Activated B cell treated with CpG ODN at 0.5 μM for 24 hours (primary cell): ENCODE data around the gene PWWP2B. TPM values are rescaled to one million over a fixed set of nuclear protein-coding genes. Genes with fewer than 3 reads are reported as not detected.
"Not testable (repeated sequence)": the region's sequence is repeated elsewhere in the genome, so short reads cannot be mapped to it uniquely, and the experiment has no call there.

Source experiments
- ATAC-seq: fragments of 200-7000 bp; cut with Tn5 transposase; one replicate; pipeline ENCODE4 v1.10.0; 2021; ENCODE audit warnings: low read depth, mild to moderate bottlenecking, moderate library complexity
- CTCF ChIA-PET: fragments of 350-600 bp; sonication (Branson Sonifier 250); formaldehyde crosslinking; loops from one replicate; lab custom pipeline; 2021; ENCODE audit warnings: antibody characterized with exemption; lab: Charles Lee
- POLR2A ChIA-PET: fragments of 350-600 bp; sonication (Branson Sonifier 250); formaldehyde crosslinking; loops from one replicate; lab custom pipeline; 2021; ENCODE audit warnings: antibody characterized with exemption; lab: Charles Lee
- DNase-seq: peaks from one replicate; pipeline ENCODE4 v3.0.0; 2022
- H3K27ac Mint-ChIP-seq: one replicate; pipeline ENCODE4 v1.8.0; 2020; ENCODE audit warnings: mixed read lengths
- H3K27me3 Mint-ChIP-seq: one replicate; pipeline ENCODE4 v1.8.0; 2021; ENCODE audit warnings: mixed read lengths
- H3K36me3 Mint-ChIP-seq: one replicate; pipeline ENCODE4 v1.8.0; 2021; ENCODE audit warnings: low read depth, mixed read lengths
- H3K4me1 Mint-ChIP-seq: one replicate; pipeline ENCODE4 v1.8.0; 2021; ENCODE audit warnings: mixed read lengths
- H3K4me3 Mint-ChIP-seq: one replicate; pipeline ENCODE4 v1.8.0; 2020; ENCODE audit warnings: mild to moderate bottlenecking, mixed read lengths
- H3K9me3 Mint-ChIP-seq: one replicate; pipeline ENCODE4 v1.8.0; 2020; ENCODE audit warnings: mixed read lengths
- intact Hi-C: fragments of 100-400 bp; cut with micrococcal nuclease; formaldehyde crosslinking; loops from one replicate; pipeline ENCODE4 v1.15.1; 2024
- total RNA-seq: library from RNA; stranded (reverse); gene quantifications from 2 replicates; pipeline ENCODE4 v1.2.3, GENCODE V29; 2022
- TF ChIP-seq, protein P1 (sequence below): fragments of 200-600 bp; IDR thresholded peaks from one replicate; pipeline ENCODE4 v1.8.0; 2022; ENCODE audit warnings: antibody characterized with exemption, mild to moderate bottlenecking

The PWWP2B gene
- total RNA-seq, 1 donor from 2014 or later: 13.4 TPM

DNA sequence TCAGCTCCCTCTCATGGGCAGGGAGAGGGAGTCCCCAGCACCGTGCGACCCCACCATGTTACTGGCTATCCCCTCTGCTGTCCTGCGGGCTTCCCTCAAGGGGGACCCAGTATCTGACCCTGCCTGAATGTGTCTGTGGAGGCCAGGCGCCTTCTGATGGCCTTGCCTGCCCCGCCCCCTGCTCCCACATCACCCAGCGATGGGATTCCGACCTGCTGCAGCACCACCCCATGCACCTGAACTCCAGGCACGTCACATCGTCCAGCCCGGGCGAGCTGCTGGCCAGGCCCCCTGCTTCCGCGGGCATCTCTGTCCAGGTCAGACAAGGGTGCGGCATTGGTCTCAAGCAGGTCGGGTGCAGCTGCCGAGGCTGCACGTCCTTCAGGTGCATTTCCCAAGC is 46.1 kb upstream of the PWWP2B start:
- CTCF ChIA-PET: interaction anchor here (1.1 to 1.5 kb wide), 2 partner anchors 116 to 127 kb away, joined by 4 to 5 read pairs; no protein-coding TSS in a partner anchor
- no peaks in the 10 kb centered on the region for H3K27me3 Mint-ChIP-seq
- peaks cover 13% of the 10 kb centered on the region for H3K4me1 Mint-ChIP-seq
- H3K36me3 Mint-ChIP-seq: peaks cover 20% of the 10 kb centered on the region
- no peak overlapping the region for H3K4me3 Mint-ChIP-seq
- DNase-seq: no peak
- intact Hi-C loops: no loop called here
- no peak overlapping the region for H3K27ac Mint-ChIP-seq
- H3K9me3 Mint-ChIP-seq: no peaks in the 10 kb centered on the region
- ATAC-seq: no peak
- TF ChIP-seq, protein P1, sequence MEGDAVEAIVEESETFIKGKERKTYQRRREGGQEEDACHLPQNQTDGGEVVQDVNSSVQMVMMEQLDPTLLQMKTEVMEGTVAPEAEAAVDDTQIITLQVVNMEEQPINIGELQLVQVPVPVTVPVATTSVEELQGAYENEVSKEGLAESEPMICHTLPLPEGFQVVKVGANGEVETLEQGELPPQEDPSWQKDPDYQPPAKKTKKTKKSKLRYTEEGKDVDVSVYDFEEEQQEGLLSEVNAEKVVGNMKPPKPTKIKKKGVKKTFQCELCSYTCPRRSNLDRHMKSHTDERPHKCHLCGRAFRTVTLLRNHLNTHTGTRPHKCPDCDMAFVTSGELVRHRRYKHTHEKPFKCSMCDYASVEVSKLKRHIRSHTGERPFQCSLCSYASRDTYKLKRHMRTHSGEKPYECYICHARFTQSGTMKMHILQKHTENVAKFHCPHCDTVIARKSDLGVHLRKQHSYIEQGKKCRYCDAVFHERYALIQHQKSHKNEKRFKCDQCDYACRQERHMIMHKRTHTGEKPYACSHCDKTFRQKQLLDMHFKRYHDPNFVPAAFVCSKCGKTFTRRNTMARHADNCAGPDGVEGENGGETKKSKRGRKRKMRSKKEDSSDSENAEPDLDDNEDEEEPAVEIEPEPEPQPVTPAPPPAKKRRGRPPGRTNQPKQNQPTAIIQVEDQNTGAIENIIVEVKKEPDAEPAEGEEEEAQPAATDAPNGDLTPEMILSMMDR: no peak
- POLR2A ChIA-PET: no interaction called here

DNA sequence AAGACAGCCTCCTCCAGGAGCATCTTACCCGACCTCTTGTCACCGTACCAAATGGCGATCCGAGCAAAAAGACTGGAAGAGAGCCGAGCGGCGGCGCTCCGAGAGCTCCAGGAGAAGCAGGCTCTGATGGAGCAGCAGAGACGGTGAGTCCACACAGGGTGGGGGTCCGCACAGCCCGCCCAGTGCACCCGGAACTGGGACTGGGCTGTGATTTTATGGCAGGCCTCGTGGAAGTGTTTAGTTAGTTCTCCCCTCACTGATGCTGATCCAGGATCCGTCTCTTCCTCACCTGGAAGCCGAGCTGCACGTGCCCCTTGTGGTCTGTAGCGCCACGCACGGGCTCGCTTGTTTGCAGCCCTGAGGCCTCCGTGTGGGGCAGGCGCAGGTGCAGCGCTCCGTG is 45.4 kb upstream of the PWWP2B start:
- TF ChIP-seq, protein P1: no peak
- CTCF ChIA-PET: interaction anchor here (1.1 to 1.5 kb wide), 2 partner anchors 117 to 128 kb away, joined by 4 to 5 read pairs; no protein-coding TSS in a partner anchor
- Mint-ChIP-seq H3K36me3 (peaks cover 20% of the 10 kb centered on the region), H3K9me3 (no peaks in the 10 kb centered on the region), H3K27ac (no peak overlapping the region), H3K4me1 (peaks cover 13% of the 10 kb centered on the region), H3K27me3 (no peaks in the 10 kb centered on the region), H3K4me3 (no peak overlapping the region)
- POLR2A ChIA-PET: no interaction called here
- no peak for DNase-seq
- intact Hi-C loops: loop anchor here (1.0 to 2.0 kb wide), 5 partner anchors 19 to 466 kb away; partner anchors contain the start of gene LRRC27
- ATAC-seq: no peak

DNA sequence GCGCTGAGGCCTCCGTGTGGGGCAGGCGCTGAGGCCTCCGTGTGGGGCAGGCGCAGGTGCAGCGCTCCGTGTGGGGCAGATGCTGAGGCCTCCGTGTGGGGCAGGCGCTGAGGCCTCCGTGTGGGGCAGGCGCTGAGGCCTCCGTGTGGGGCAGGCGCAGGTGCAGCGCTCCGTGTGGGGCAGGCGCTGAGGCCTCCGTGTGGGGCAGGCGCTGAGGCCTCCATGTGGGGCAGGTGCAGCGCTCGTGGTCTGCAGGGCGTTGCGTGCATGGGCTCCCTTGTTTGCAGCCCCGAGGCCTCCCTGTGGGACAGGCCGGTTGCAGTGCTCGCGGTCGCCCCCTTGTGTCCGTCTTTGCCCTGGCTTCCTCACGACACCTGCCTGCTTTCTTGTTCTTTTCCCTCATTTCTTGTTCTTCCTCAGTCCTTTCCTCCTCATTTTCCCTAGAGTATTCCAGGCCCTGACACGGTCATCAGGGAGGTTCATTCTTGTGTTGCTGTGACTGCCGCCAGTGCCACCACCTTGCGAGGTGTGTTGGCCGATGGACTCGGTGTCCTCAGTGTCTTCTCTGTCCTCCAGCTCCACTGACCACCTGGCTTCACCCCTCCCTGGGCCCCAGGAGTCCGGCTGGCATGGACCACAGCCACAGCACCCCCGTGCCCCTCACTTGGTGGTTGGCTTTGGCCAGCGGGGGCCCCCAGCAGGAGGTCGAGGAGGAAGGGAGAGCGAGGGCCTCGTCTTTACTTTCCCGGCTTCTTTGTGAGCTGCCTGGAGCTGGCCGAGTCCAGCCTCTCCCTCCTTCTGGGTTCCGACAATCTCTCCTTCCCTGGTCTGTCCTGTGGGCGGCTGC is 44.3 kb upstream of the PWWP2B start:
- peaks cover 14% of the 10 kb centered on the region for H3K36me3 Mint-ChIP-seq
- intact Hi-C loops: loop anchor here (1.0 to 2.0 kb wide), 5 partner anchors 20 to 467 kb away; partner anchors contain the start of gene LRRC27
- H3K27me3 Mint-ChIP-seq, POLR2A ChIA-PET, H3K4me3 Mint-ChIP-seq, H3K9me3 Mint-ChIP-seq, H3K27ac Mint-ChIP-seq, H3K4me1 Mint-ChIP-seq: not testable (repeated sequence)
- CTCF ChIA-PET: interaction anchor here (1.4 kb wide), 1 partner anchor 129 kb away, joined by 6 read pairs; no protein-coding TSS in a partner anchor
- DNase-seq: peak; percentile 68
- TF ChIP-seq, protein P1: peak; percentile 43
- peak; percentile 74 for ATAC-seq

DNA sequence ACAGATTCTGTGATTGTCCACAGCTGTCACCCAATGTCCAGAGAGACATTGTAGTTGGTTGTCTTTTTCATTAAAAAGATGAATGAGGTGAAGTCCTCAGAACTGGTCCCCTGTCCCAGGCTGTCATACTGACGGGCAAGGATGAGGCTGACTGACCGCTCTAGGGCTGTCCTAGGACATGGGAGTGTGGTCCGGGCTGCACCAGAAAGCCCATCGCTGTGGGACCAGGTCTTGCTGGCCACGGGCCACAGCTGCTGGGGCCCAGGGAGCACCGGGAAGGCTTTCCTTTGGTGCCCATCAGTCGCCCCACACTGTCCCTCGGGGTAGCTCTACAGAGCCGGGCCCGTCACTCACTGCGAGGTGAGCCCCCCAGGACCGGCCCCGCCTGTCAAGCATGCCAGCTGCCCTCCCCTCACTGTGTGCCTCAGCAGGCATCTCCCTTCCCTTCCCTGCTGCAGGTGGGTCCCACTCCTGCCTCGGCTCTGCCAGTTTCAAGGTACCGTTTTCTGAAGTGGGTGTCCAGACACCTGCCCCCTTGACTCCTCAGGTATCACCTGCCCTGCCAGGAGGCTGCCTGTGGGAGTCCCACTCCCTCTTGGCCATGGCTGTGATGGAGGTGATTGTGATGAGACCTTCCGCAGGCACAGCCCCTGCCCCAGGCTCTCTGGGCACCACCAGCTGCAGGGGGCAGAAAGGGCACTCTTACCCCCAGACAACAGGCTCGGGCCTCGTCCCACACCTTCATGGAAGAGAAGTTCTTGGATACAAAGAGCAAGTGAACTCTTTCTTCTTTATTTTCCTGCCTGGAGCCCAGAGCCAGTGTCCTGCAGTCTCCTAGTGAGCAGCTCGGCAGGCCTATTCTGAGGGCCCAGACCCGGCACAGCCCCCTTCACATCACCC is 43.3 kb upstream of the PWWP2B start:
- H3K27me3 Mint-ChIP-seq: no peaks in the 10 kb centered on the region
- ChIA-PET CTCF (interaction anchor here (1.4 kb wide), 1 partner anchor 130 kb away, joined by 6 read pairs; no protein-coding TSS in a partner anchor), POLR2A (no interaction called here)
- H3K4me1 Mint-ChIP-seq: peaks cover 7% of the 10 kb centered on the region
- TF ChIP-seq, protein P1: no peak
- peaks cover 5% of the 10 kb centered on the region for H3K36me3 Mint-ChIP-seq
- DNase-seq: no peak
- intact Hi-C loops: loop anchor here (2.0 kb wide), 1 partner anchor 21 kb away; the partner anchor contains the start of gene LRRC27
- no peaks in the 10 kb centered on the region for H3K9me3 Mint-ChIP-seq
- no peak for ATAC-seq
- H3K4me3 Mint-ChIP-seq: no peak overlapping the region
- H3K27ac Mint-ChIP-seq: no peak overlapping the region
